Measurements from ENCODE around the gene PHACTR3.

PHACTR3 gene

GRCh38 chr20:59746155-59746554 is 141.8 kb downstream of the PHACTR3 start:
- DNase-seq = no peak

GRCh38 chr20:59747671-59748515 is 143.6 kb downstream of the PHACTR3 start:
- DNase-seq = no peak

- no peak for DNase-seq
Measured at GRCh38 chr20:59748619-59749191, 144.4 kb downstream of the PHACTR3 start.

- peak in 12 of 56 donors; percentile 5 to 60 (median 20) for DNase-seq
Measured at GRCh38 chr20:59749301-59749700, 145.0 kb downstream of the PHACTR3 start.

GRCh38 chr20:59750209-59750840 is 146.0 kb downstream of the PHACTR3 start:
- DNase-seq = peak in 8 of 56 donors; percentile 14 to 43 (median 27)

- peak in 54 of 56 donors; percentile 17 to 90 (median 71) for DNase-seq
Measured at GRCh38 chr20:59751075-59751711, 146.9 kb downstream of the PHACTR3 start.

- peak in 16 of 56 donors; percentile 6 to 52 (median 32) for DNase-seq
Measured at GRCh38 chr20:59752101-59752586, 147.8 kb downstream of the PHACTR3 start.

GRCh38 chr20:59752704-59753460 is 148.5 kb downstream of the PHACTR3 start:
- DNase-seq = peak in 13 of 56 donors; percentile 5 to 61 (median 33)

GRCh38 chr20:59753836-59754235 is 149.5 kb downstream of the PHACTR3 start:
- DNase-seq = no peak

GRCh38 chr20:59754551-59754950 is 150.2 kb downstream of the PHACTR3 start:
- DNase-seq = no peak

- DNase-seq = no peak
Measured at GRCh38 chr20:59756241-59756640, 151.9 kb downstream of the PHACTR3 start.

GRCh38 chr20:59764037-59764436 is 159.7 kb downstream of the PHACTR3 start:
- no peak for DNase-seq

- DNase-seq = peak in 2 of 56 donors; percentile 4 to 18
Measured at GRCh38 chr20:59765599-59766177, 161.3 kb downstream of the PHACTR3 start.

- no peak for DNase-seq
Measured at GRCh38 chr20:59767656-59768055, 163.3 kb downstream of the PHACTR3 start.

GRCh38 chr20:59770270-59770669 is 165.9 kb downstream of the PHACTR3 start:
- DNase-seq = no peak

GRCh38 chr20:59770851-59771250 is 166.5 kb downstream of the PHACTR3 start:
- no peak for DNase-seq

- DNase-seq = peak in 1 of 56 donors; percentile 17
Measured at GRCh38 chr20:59771506-59772372, 167.4 kb downstream of the PHACTR3 start.

- no peak for DNase-seq
Measured at GRCh38 chr20:59772373-59772705, 168.0 kb downstream of the PHACTR3 start.

Data from nucleus accumbens (tissue), 56 donors.